Activated T-cell treated with anti-CD3 and anti-CD28 coated beads, Interleukin-2, amount 50 U/mL, for 24 hours (primary cell): ENCODE measurements around the gene NRP2.

Experiments
- DNase-seq: peaks from one replicate; pipeline ENCODE4 v3.0.0-alpha.2; 2020
- H3K27ac Mint-ChIP-seq: 2 replicates; pipeline ENCODE4 v1.8.0; 2020; ENCODE audit warnings: mild to moderate bottlenecking, mixed read lengths
- H3K27me3 Mint-ChIP-seq: 2 replicates; pipeline ENCODE4 v1.8.0; 2020; ENCODE audit warnings: mixed read lengths
- H3K36me3 Mint-ChIP-seq: 2 replicates; pipeline ENCODE4 v1.8.0; 2020; ENCODE audit warnings: low read depth, mixed read lengths
- H3K4me1 Mint-ChIP-seq: 2 replicates; pipeline ENCODE4 v1.8.0; 2020; ENCODE audit warnings: low read depth, mixed read lengths
- H3K4me3 Mint-ChIP-seq: 2 replicates; pipeline ENCODE4 v1.8.0; 2020; ENCODE audit warnings: mild to moderate bottlenecking, moderate library complexity, mixed read lengths
- H3K9me3 Mint-ChIP-seq: 2 replicates; pipeline ENCODE4 v1.8.0; 2020; ENCODE audit warnings: mixed read lengths

NRP2 gene

DNA sequence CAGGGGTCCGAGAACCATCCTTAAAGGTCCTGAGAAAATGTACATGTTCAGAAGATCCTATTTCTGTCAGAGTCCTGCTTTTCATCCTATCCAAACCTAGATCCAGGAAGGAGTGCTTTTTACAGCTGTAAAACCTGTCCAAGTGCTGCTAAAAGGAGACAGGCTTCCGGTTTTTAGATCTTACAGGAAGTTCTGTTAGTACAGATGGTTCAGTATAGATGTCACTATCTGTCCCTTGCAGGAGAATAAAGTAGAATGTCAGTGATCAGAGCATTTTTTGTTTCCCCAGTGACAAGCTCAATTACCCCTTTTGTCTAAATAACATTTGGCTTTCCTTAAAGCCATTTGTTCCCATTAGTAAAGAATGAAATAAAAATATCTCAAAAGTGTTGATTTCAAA, 98.3 kb downstream of the NRP2 start:
- H3K27ac Mint-ChIP-seq: no peak overlapping the region
- peaks cover 19% of the 10 kb centered on the region for H3K27me3 Mint-ChIP-seq
- H3K4me3 Mint-ChIP-seq: no peak overlapping the region
- no peaks in the 10 kb centered on the region for H3K9me3 Mint-ChIP-seq
- DNase-seq: no peak
- H3K4me1 Mint-ChIP-seq: peaks cover 14% of the 10 kb centered on the region
- H3K36me3 Mint-ChIP-seq: no peaks in the 10 kb centered on the region

DNA sequence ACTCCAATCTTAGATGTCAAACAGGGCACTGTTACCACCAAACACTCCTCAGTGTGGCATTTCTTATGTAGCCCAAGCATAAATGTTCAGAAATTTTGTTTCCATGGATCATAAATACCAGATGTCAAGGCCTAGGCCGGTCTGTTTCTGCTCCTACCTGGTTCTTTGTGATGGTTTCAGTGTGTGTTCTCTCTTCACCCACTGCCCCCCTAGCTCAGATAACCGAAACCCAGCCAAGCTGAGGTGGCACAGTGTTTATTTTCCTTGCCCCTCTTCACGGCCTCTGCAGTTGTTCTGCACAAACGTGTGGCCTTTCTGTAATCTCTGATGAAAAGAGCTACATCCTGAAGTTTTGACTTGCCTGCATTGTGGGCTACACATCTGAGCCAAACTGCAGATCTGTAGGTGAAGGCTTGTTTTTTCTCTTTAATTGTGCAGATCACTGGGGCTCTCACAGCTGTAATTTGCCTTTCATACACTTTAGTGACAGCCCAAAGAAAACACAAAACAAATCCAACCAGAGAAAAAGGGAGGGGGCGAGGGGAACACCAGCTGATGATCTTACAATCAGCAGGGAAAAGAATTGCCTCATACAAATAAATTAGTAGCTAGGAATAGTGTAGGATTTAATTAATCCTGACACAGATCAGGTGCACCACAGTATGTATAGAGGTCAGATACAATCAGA, 99.1 kb downstream of the NRP2 start:
- Mint-ChIP-seq H3K4me3 (no peak overlapping the region), H3K27me3 (peaks cover 12% of the 10 kb centered on the region), H3K9me3 (no peaks in the 10 kb centered on the region), H3K27ac (no peak overlapping the region), H3K4me1 (peaks cover 15% of the 10 kb centered on the region), H3K36me3 (no peaks in the 10 kb centered on the region)
- DNase-seq: no peak

DNA sequence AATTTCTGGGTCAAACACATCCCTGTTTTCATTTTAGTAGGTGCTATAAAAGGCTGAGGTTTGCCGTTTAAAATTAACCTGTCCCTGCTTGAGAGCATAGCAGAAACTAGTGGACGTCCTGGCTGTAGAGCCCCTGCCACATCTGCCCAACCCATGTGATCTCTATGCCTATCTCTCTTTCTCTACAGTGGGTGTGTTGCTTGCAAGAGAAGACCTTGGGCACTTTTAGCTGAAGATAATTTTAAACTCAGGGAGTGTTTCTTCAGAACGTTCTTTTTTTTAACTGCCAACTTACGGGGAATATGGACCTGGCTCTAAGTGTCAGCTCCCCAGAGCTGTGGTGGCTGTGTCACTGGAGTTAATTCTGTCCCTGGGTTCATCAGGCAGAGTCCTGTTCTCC, 100.6 kb downstream of the NRP2 start:
- Mint-ChIP-seq H3K27ac (no peak overlapping the region), H3K27me3 (peaks cover 3% of the 10 kb centered on the region), H3K36me3 (no peaks in the 10 kb centered on the region), H3K4me3 (no peak overlapping the region), H3K4me1 (peaks cover 17% of the 10 kb centered on the region), H3K9me3 (no peaks in the 10 kb centered on the region)
- no peak for DNase-seq

DNA sequence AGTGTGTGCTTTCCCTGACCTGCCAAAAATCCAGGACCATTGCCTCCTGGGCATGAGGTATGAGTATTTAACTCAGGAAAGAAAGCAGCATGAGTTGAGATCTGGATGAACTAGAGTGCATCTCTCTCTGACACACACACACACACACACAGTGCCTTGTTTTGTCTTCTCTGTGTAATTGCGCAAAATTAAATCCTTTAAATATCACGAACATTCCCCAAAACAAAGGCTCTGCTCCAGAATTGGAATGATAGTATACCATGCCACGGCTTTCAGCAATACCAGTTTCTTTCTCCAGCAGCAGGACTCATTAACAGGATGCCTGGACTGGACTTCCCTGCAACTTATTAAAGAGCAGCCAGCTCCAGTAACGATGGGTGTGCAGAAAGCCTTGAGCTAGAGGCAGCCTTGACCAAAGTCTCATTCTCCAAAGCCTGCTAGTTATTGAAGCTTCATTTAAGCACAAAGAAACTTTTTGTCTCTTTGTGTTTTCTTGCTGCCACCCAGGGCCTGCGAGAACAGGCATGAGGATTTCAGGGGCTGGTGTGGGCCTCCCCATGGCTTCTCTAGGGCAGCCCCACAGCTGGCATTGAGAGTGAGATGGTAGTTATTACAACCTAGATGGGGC, 101.7 kb downstream of the NRP2 start:
- Mint-ChIP-seq H3K4me3 (no peak overlapping the region), H3K4me1 (peaks cover 17% of the 10 kb centered on the region), H3K9me3 (no peaks in the 10 kb centered on the region), H3K36me3 (no peaks in the 10 kb centered on the region), H3K27ac (no peak overlapping the region), H3K27me3 (no peaks in the 10 kb centered on the region)
- DNase-seq: no peak

DNA sequence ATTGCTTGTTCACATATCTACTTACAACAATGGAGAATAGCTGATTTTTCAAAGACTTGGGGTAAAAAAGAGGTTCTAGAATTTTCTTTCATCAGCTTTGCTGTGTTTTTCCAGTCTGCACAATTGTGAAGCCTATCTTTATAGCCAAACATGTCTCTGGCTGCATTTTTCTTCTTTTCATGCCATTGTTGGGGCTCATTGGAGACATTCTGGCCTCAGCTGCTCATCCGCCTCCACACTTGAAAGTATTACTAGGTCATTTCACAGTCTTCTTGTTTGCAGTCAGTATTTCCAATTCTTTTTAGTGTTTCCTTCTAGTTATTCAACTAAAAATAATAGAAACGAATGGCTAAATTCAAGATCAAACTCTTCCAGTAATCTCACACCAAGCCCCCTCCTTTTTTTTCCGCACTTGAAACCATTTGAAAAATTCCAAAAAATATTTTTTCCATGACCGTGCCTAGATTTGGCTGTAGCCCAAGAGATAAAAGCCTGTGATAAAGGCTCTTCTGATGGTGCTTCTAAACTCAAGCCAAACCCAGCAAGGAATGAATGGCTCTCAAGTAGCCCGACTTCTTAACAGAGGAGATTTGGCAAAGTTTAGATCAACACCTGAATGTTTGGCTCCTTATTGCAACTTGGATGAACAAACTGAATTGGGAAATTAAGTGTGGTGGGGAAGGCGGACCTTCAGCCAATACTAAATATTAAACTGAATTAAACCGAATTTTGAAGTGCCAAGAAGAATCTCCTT, 103.4 kb downstream of the NRP2 start:
- peaks cover 14% of the 10 kb centered on the region for H3K4me1 Mint-ChIP-seq
- no peak for DNase-seq
- peaks cover 4% of the 10 kb centered on the region for H3K27me3 Mint-ChIP-seq
- no peaks in the 10 kb centered on the region for H3K9me3 Mint-ChIP-seq
- no peak overlapping the region for H3K27ac Mint-ChIP-seq
- no peaks in the 10 kb centered on the region for H3K36me3 Mint-ChIP-seq
- no peak overlapping the region for H3K4me3 Mint-ChIP-seq

DNA sequence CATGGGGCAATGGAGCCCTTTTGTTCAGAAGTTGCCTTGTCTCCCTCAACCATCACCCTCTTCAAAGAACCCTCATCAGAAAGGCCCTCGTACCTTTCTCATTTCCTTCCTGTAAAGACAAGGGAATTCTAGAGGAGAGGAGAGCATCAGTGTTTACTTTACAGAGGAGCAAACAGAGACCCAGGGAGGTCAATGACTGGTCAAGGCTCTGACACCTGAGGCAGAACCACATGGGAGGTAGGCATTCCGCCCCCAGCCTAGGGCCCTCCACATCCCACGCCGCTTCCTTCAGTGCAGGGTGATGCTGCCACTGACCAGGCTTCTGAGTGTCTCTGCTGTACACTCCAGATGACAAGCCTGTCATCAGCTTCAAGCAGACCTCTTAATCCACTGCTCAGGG, 104.7 kb downstream of the NRP2 start:
- DNase-seq: no peak
- H3K9me3 Mint-ChIP-seq: no peaks in the 10 kb centered on the region
- H3K4me1 Mint-ChIP-seq: peaks cover 3% of the 10 kb centered on the region
- no peaks in the 10 kb centered on the region for H3K36me3 Mint-ChIP-seq
- no peak overlapping the region for H3K27ac Mint-ChIP-seq
- H3K4me3 Mint-ChIP-seq: no peak overlapping the region
- H3K27me3 Mint-ChIP-seq: peaks cover 11% of the 10 kb centered on the region

DNA sequence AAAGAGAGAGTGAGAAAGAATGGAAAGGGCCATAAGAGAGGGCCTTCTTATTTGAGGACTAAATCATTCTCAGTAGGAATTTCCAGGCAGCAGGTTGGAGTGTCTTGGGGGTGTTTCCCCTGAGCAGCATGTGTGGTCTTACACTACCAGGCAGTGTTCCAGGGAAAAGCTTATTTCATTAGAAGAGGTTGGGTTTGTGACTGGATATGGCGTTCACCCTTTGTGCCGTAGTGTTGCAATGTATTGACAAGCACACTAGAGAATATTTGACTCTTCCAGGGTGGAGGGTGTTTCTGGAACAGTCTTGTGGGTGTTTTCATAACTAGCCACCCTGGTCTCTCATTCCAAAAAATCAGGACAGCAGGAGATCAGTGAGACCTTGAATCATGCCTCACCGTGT, 105.5 kb downstream of the NRP2 start:
- no peak overlapping the region for H3K4me3 Mint-ChIP-seq

DNA sequence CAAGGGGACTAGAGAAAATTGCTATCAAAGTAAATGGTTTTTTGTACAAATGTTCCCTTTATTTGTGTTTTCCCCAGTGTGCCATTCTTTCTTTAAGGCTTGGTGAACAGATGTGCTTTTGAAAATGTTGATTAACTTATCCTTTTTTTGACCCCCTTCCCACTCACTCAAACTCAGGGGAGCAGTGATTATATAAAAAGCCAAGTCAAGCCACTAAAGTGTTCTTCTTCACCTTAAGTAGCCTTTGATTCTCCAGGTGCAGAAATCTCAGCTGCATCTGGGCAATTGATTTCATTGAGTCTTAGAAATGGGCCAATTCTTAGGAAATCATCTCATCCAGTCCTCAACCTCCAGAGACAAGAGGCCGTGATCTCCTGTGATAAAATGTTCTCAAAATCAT, 107.6 kb downstream of the NRP2 start:
- no peak for DNase-seq
- Mint-ChIP-seq H3K36me3 (no peaks in the 10 kb centered on the region), H3K9me3 (no peaks in the 10 kb centered on the region), H3K27ac (no peak overlapping the region), H3K4me3 (no peak overlapping the region), H3K27me3 (peaks cover 14% of the 10 kb centered on the region), H3K4me1 (peaks cover 3% of the 10 kb centered on the region)

More for the DNA sequence above, 105.5 kb downstream of the NRP2 start:
- Mint-ChIP-seq H3K27ac (no peak overlapping the region), H3K27me3 (peaks cover 11% of the 10 kb centered on the region), H3K36me3 (no peaks in the 10 kb centered on the region), H3K4me1 (peaks cover 3% of the 10 kb centered on the region), H3K9me3 (no peaks in the 10 kb centered on the region)
- no peak for DNase-seq

DNA sequence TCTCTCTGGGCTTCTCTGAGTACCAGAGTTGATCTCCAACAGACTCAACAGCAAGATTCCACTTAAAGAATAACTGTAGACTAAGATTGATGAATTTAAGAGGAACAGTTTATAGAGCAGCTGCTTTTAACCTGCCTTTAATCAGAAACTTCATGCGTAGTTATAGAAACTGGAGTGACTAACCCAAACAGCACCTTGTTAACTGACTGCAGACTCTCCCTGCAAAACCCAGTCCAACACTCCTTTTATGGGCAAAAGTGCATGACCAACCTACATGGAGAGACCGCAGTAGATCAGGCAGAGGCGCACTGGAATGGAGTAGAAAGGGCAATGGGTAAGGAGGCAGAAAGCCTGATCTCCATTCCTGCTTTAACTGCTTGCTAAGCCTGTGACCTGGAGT, 110.6 kb downstream of the NRP2 start:
- Mint-ChIP-seq H3K4me1 (no peaks in the 10 kb centered on the region), H3K36me3 (no peaks in the 10 kb centered on the region), H3K27me3 (peaks cover 17% of the 10 kb centered on the region), H3K9me3 (no peaks in the 10 kb centered on the region), H3K27ac (no peak overlapping the region), H3K4me3 (no peak overlapping the region)
- no peak for DNase-seq

DNA sequence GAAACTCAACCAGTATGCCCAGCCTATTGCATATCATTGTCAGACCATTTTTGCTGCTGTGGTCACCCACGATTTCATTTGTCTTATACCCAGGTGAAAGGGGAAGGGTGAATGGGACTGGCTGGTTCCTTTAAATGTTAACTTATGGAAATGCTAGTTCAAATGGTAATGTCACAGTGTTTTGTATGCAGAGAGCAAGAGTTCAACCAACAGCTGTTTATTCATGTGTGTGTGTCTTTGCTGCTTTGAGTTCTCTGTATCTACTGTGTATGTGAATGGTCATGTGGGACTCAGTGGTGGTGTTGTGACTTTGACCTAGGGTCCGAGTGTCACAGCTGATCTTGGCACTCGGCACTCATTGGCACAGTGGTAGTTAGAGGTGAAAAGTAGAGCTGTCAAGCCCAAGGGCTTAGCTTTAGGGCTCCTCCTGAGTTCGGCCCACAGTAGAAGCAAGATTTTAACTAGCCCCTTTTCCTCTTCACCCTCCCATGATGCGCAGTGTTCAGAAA, 114.6 kb downstream of the NRP2 start:
- no peak overlapping the region for H3K4me3 Mint-ChIP-seq
- no peaks in the 10 kb centered on the region for H3K9me3 Mint-ChIP-seq
- no peak overlapping the region for H3K27ac Mint-ChIP-seq
- H3K4me1 Mint-ChIP-seq: no peaks in the 10 kb centered on the region
- no peaks in the 10 kb centered on the region for H3K36me3 Mint-ChIP-seq
- DNase-seq: no peak
- peaks cover 7% of the 10 kb centered on the region for H3K27me3 Mint-ChIP-seq

DNA sequence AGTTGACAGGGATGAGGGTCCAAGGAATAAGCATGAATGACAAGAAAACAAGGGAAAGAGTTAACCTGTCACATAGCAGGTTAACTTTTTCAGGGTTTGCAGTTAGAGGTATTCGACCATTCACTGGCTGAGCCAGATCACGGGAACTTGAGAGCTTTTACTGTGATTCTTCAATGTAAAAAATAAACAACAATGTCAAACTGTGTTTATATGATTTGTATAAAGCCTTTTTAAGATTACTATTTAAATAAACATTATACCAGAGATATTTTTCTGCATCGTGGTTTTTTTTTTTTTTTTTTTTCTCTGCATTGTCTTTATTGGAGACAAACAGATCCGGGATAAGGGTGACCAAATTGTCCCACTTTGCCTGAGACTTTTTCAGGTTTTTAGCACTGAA, 115.6 kb downstream of the NRP2 start:
- peaks cover 5% of the 10 kb centered on the region for H3K27me3 Mint-ChIP-seq
- no peaks in the 10 kb centered on the region for H3K9me3 Mint-ChIP-seq
- no peak overlapping the region for H3K27ac Mint-ChIP-seq
- H3K4me1 Mint-ChIP-seq: no peaks in the 10 kb centered on the region
- H3K4me3 Mint-ChIP-seq: no peak overlapping the region
- no peak for DNase-seq
- H3K36me3 Mint-ChIP-seq: no peaks in the 10 kb centered on the region

DNA sequence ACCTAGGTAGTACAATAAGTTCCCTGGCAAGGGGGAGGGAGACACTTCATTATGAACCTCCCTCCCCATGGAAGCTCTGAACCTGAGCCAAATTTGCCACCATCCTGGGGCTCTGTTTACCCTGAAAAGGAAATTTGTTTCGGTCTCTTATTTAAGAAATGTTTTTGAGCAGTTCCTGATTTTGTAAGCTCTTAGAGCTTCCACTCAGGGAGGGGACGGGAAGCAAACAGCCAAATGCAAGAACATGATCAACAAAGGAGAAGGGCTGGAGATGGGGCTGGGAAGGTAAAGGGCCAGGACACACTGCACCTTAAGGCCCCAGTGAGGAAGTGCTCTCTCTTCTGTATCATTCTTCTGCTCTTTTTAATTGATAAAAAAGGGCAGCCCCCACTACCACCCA, 117.9 kb downstream of the NRP2 start:
- no peak for DNase-seq
- H3K9me3 Mint-ChIP-seq: no peaks in the 10 kb centered on the region
- H3K4me1 Mint-ChIP-seq: no peaks in the 10 kb centered on the region
- H3K27ac Mint-ChIP-seq: no peak overlapping the region
- H3K36me3 Mint-ChIP-seq: no peaks in the 10 kb centered on the region
- H3K27me3 Mint-ChIP-seq: peaks cover 3% of the 10 kb centered on the region
- H3K4me3 Mint-ChIP-seq: no peak overlapping the region

DNA sequence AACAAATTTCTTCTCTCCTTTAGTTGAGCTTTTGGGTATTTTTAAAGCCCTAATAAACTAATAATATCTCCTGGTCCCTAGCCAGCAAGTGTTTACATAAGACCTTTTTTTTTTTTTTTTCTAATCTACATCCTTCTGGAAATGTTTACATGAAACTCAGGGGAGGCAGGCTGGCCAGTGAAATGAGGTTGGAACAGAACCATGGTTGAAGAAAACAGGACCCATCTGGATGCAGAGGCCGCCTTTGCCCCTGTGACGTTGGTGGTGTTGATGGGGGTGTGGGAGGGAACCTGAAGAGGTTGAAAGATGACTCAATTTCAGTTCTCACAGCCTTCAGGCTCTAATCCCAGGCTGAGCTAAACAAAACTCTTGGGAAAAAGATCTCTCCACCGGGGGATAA, 118.5 kb downstream of the NRP2 start:
- no peak overlapping the region for H3K4me3 Mint-ChIP-seq
- H3K36me3 Mint-ChIP-seq: no peaks in the 10 kb centered on the region
- H3K9me3 Mint-ChIP-seq: no peaks in the 10 kb centered on the region
- no peak overlapping the region for H3K27ac Mint-ChIP-seq
- no peaks in the 10 kb centered on the region for H3K4me1 Mint-ChIP-seq
- peaks cover 3% of the 10 kb centered on the region for H3K27me3 Mint-ChIP-seq
- DNase-seq: no peak

DNA sequence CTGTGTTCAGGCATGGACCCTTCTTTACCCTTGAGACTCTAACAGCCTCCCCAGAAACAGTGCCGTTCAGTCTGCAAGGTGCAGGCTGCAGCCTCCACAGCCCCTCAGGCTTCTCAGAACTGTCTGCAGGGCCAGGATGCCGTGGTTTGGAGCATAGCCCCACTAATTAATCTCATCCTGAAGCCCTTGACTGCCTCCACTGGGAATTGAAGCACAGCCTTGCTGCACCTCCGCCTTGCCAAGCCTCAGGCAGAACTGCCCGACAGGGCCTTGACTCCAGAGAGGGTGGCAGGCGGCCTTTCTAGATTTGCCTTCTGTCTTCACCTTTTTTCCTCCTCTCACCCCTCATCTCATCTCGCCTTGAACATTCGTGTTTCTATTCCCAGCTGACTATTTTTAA, 119.8 kb downstream of the NRP2 start:
- DNase-seq: no peak
- H3K27me3 Mint-ChIP-seq: peaks cover 3% of the 10 kb centered on the region
- H3K36me3 Mint-ChIP-seq: no peaks in the 10 kb centered on the region
- no peak overlapping the region for H3K27ac Mint-ChIP-seq
- no peaks in the 10 kb centered on the region for H3K4me1 Mint-ChIP-seq
- no peak overlapping the region for H3K4me3 Mint-ChIP-seq
- H3K9me3 Mint-ChIP-seq: no peaks in the 10 kb centered on the region

DNA sequence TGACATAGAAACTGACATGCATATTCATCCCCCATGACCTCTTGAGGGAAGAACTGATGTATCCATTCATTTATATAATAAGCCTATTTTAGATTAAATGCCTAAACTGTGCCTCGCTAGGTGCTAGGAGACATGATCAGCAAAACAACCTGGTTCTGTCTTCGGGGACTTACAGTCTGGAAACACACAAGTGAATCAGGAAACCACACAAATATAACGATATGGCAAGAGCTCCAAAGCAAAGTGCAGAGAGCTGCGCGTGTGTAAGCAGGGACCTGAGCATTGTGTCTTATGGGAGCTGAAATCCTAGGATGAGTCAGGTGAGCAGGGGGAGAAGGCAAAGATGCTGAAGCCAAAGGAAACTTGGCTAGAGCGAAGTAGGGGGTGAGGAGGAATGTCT, 120.6 kb downstream of the NRP2 start:
- Mint-ChIP-seq H3K9me3 (no peaks in the 10 kb centered on the region), H3K4me3 (no peak overlapping the region), H3K4me1 (no peaks in the 10 kb centered on the region), H3K27me3 (no peaks in the 10 kb centered on the region), H3K27ac (no peak overlapping the region), H3K36me3 (no peaks in the 10 kb centered on the region)
- no peak for DNase-seq
